Activated CD8-positive, alpha-beta memory T cell treated with anti-CD3 and anti-CD28 coated beads, Interleukin-2, amount 50 U/mL, for 24 hours (primary cell): Measurements from ENCODE around the gene SHTN1.

Experiments used
- DNase-seq: peaks from one replicate; pipeline ENCODE4 v3.0.0-alpha.2; 2020; ENCODE audit errors: extremely low read depth

Gene SHTN1

GRCh38 chr10:116833986-116834985 lies 170.7 kb downstream of the SHTN1 start:
- DNase-seq: no peak

- no peak for DNase-seq
These were observed 173.2 kb downstream of the SHTN1 start for GRCh38 chr10:116831790-116832189.
